Fibroblast of the aortic adventitia (primary cell): Measurements from ENCODE around the gene RSRC1. TPM values are rescaled to one million over a fixed set of nuclear protein-coding genes. Genes with fewer than 3 reads are reported as not detected.

ENCODE experiments used
- DNase-seq: peaks from one replicate; pipeline ENCODE4 v3.0.0-alpha.2; 2010; ENCODE audit warnings: low read depth
- H3K4me3 ChIP-seq: 2 replicates; pipeline ENCODE4 v1.5.1; 2011; ENCODE audit warnings: low read depth, mild to moderate bottlenecking, control low read depth, low read length, moderate library complexity
- CTCF ChIP-seq: IDR thresholded peaks from 2 replicates; pipeline ENCODE4 v1.5.1; 2011; ENCODE audit warnings: mild to moderate bottlenecking, low read length, control low read depth, inconsistent platforms; ENCODE audit not compliant: insufficient read depth
- total RNA-seq: library from RNA; depleted of rRNA; stranded (reverse); fragments of >200 nt; gene quantifications from 2 replicates; pipeline ENCODE4 v1.2.3, GENCODE V29; 2012; ENCODE audit warnings: low replicate concordance

RSRC1 gene
- total RNA-seq, 1 donor = 45.8 TPM

GRCh38 chr3:158248261-158248660, 138.4 kb downstream of the RSRC1 start:
- DNase-seq = no peak
- no peak for TF ChIP-seq CTCF
- no peak overlapping the region for H3K4me3 ChIP-seq

GRCh38 chr3:158249183-158249582, 139.3 kb downstream of the RSRC1 start:
- DNase-seq = no peak
- TF ChIP-seq CTCF = no peak
- no peak overlapping the region for H3K4me3 ChIP-seq

GRCh38 chr3:158258619-158259018, 148.7 kb downstream of the RSRC1 start:
- no peak for TF ChIP-seq CTCF
- DNase-seq = no peak
- no peak overlapping the region for H3K4me3 ChIP-seq

GRCh38 chr3:158260392-158260791, 150.5 kb downstream of the RSRC1 start:
- no peak for DNase-seq
- H3K4me3 ChIP-seq = no peak overlapping the region
- no peak for TF ChIP-seq CTCF

GRCh38 chr3:158261371-158261991, 151.6 kb downstream of the RSRC1 start:
- TF ChIP-seq CTCF = no peak
- DNase-seq = no peak
- H3K4me3 ChIP-seq = no peak overlapping the region

- no peak for DNase-seq
- no peak overlapping the region for H3K4me3 ChIP-seq
Observed at GRCh38 chr3:158264894-158265293, 155.0 kb downstream of the RSRC1 start.

More at GRCh38 chr3:158264894-158265293, 155.0 kb downstream of the RSRC1 start:
- TF ChIP-seq CTCF = no peak
